PC-9 (cell line): Measurements from ENCODE around the gene CLN6.

Experiments used
- EZH2 ChIP-seq: fragments of 200-600 bp; sonication (generic); IDR thresholded peaks from 2 replicates; pipeline ENCODE4 v1.8.0; 2017; ENCODE audit warnings: antibody characterized with exemption, low read depth
- TF ChIP-seq, protein P1 (sequence below): fragments of 200-600 bp; sonication (generic); conservative IDR thresholded peaks from 2 replicates; pipeline ENCODE4 v1.6.1; 2017; ENCODE audit warnings: mixed run types, antibody characterized with exemption, mild to moderate bottlenecking, moderate library complexity

GRCh38 chr15:68218847-68219798 is 10.4 kb downstream of the CLN6 start:
- TF ChIP-seq, protein P1, sequence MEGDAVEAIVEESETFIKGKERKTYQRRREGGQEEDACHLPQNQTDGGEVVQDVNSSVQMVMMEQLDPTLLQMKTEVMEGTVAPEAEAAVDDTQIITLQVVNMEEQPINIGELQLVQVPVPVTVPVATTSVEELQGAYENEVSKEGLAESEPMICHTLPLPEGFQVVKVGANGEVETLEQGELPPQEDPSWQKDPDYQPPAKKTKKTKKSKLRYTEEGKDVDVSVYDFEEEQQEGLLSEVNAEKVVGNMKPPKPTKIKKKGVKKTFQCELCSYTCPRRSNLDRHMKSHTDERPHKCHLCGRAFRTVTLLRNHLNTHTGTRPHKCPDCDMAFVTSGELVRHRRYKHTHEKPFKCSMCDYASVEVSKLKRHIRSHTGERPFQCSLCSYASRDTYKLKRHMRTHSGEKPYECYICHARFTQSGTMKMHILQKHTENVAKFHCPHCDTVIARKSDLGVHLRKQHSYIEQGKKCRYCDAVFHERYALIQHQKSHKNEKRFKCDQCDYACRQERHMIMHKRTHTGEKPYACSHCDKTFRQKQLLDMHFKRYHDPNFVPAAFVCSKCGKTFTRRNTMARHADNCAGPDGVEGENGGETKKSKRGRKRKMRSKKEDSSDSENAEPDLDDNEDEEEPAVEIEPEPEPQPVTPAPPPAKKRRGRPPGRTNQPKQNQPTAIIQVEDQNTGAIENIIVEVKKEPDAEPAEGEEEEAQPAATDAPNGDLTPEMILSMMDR, result no peak
- TF ChIP-seq EZH2, result no peak
